ENCODE measurements around the gene PDCD1LG2. TPM values are rescaled to one million over a fixed set of nuclear protein-coding genes. Genes with fewer than 3 reads are reported as not detected.

The PDCD1LG2 gene
- total and polyA plus RNA-seq, 2 experiments from 2014 or later: not detected

DNA sequence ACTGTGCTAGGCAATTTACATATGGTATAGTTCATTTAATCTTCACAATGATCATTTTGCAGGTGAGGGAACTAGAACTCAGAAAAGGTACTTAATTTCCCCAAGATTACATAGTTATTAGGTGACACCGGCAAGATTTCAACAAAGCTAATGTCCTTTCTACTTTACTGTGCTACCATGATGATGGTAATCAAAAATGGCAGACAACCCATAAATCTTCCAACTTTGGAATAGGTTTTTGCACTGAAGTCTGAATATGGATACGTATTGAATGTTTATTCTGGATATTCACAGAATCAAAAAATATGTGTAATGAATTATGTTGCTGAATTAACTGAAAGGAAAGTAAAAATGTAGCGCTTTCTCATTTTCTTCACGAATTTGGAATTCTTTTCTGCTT, 13.8 kb downstream of the PDCD1LG2 start:
- no peak overlapping the region for H2AFZ ChIP-seq
- DNase-seq (ENCODE audit: low spot score) (no peak), ATAC-seq (no peak)
- H3K27ac Mint-ChIP-seq: no peak overlapping the region
- no peaks in the 10 kb centered on the region; the same call in 1 of the 2 replicates for H3K36me3 ChIP-seq (ENCODE audit: insufficient read depth)
- TF ChIP-seq EZH2 (IDR thresholded peaks at IDR 0.05; ENCODE audit: low read depth, unreplicated experiment) (no peak), JUNB (IDR thresholded peaks at IDR 0.05; ENCODE audit: unreplicated experiment) (no peak), STAT1 (IDR thresholded peaks at IDR 0.05; ENCODE audit: unreplicated experiment) (no peak), NANOG (IDR thresholded peaks at IDR 0.05; ENCODE audit: borderline replicate concordance) (no peak), CREB1 (CRISPR knock-in tag; IDR thresholded peaks at IDR 0.05; ENCODE audit: low read depth) (no peak), CTCF (conservative IDR thresholded peaks at IDR 0.05; ENCODE audit: low read depth in 2 of 2) (no peak)
- TF ChIP-seq, protein P1, sequence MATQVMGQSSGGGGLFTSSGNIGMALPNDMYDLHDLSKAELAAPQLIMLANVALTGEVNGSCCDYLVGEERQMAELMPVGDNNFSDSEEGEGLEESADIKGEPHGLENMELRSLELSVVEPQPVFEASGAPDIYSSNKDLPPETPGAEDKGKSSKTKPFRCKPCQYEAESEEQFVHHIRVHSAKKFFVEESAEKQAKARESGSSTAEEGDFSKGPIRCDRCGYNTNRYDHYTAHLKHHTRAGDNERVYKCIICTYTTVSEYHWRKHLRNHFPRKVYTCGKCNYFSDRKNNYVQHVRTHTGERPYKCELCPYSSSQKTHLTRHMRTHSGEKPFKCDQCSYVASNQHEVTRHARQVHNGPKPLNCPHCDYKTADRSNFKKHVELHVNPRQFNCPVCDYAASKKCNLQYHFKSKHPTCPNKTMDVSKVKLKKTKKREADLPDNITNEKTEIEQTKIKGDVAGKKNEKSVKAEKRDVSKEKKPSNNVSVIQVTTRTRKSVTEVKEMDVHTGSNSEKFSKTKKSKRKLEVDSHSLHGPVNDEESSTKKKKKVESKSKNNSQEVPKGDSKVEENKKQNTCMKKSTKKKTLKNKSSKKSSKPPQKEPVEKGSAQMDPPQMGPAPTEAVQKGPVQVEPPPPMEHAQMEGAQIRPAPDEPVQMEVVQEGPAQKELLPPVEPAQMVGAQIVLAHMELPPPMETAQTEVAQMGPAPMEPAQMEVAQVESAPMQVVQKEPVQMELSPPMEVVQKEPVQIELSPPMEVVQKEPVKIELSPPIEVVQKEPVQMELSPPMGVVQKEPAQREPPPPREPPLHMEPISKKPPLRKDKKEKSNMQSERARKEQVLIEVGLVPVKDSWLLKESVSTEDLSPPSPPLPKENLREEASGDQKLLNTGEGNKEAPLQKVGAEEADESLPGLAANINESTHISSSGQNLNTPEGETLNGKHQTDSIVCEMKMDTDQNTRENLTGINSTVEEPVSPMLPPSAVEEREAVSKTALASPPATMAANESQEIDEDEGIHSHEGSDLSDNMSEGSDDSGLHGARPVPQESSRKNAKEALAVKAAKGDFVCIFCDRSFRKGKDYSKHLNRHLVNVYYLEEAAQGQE (IDR thresholded peaks at IDR 0.05; ENCODE audit: unreplicated experiment): no peak
- TF ChIP-seq, protein P2, sequence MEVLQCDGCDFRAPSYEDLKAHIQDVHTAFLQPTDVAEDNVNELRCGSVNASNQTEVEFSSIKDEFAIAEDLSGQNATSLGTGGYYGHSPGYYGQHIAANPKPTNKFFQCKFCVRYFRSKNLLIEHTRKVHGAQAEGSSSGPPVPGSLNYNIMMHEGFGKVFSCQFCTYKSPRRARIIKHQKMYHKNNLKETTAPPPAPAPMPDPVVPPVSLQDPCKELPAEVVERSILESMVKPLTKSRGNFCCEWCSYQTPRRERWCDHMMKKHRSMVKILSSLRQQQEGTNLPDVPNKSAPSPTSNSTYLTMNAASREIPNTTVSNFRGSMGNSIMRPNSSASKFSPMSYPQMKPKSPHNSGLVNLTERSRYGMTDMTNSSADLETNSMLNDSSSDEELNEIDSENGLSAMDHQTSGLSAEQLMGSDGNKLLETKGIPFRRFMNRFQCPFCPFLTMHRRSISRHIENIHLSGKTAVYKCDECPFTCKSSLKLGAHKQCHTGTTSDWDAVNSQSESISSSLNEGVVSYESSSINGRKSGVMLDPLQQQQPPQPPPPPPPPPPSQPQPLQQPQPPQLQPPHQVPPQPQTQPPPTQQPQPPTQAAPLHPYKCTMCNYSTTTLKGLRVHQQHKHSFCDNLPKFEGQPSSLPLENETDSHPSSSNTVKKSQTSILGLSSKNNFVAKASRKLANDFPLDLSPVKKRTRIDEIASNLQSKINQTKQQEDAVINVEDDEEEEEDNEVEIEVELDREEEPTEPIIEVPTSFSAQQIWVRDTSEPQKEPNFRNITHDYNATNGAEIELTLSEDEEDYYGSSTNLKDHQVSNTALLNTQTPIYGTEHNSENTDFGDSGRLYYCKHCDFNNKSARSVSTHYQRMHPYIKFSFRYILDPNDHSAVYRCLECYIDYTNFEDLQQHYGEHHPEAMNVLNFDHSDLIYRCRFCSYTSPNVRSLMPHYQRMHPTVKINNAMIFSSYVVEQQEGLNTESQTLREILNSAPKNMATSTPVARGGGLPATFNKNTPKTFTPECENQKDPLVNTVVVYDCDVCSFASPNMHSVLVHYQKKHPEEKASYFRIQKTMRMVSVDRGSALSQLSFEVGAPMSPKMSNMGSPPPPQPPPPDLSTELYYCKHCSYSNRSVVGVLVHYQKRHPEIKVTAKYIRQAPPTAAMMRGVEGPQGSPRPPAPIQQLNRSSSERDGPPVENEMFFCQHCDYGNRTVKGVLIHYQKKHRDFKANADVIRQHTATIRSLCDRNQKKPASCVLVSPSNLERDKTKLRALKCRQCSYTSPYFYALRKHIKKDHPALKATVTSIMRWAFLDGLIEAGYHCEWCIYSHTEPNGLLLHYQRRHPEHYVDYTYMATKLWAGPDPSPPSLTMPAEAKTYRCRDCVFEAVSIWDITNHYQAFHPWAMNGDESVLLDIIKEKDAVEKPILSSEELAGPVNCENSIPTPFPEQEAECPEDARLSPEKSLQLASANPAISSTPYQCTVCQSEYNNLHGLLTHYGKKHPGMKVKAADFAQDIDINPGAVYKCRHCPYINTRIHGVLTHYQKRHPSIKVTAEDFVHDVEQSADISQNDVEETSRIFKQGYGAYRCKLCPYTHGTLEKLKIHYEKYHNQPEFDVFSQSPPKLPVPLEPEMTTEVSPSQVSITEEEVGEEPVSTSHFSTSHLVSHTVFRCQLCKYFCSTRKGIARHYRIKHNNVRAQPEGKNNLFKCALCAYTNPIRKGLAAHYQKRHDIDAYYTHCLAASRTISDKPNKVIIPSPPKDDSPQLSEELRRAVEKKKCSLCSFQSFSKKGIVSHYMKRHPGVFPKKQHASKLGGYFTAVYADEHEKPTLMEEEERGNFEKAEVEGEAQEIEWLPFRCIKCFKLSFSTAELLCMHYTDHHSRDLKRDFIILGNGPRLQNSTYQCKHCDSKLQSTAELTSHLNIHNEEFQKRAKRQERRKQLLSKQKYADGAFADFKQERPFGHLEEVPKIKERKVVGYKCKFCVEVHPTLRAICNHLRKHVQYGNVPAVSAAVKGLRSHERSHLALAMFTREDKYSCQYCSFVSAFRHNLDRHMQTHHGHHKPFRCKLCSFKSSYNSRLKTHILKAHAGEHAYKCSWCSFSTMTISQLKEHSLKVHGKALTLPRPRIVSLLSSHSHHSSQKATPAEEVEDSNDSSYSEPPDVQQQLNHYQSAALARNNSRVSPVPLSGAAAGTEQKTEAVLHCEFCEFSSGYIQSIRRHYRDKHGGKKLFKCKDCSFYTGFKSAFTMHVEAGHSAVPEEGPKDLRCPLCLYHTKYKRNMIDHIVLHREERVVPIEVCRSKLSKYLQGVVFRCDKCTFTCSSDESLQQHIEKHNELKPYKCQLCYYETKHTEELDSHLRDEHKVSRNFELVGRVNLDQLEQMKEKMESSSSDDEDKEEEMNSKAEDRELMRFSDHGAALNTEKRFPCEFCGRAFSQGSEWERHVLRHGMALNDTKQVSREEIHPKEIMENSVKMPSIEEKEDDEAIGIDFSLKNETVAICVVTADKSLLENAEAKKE (CRISPR knock-in tag; IDR thresholded peaks at IDR 0.05): no peak
- no peak overlapping the region for H3K4me3 ChIP-seq
- peaks cover 7% of the 10 kb centered on the region for H3K4me1 Mint-ChIP-seq
- H3K27me3 ChIP-seq (ENCODE audit: insufficient read depth): no peaks in the 10 kb centered on the region
- H3F3A ChIP-seq (replicated peaks; ENCODE audit: low read depth): no peaks in the 10 kb centered on the region
- H3K36me3 Mint-ChIP-seq (ENCODE audit: low read depth): no peaks in the 10 kb centered on the region
- no peaks in the 10 kb centered on the region; the same call in 1 of the 2 replicates for H3K9me2 ChIP-seq (ENCODE audit: insufficient read depth)
- no peak overlapping the region for H3K4me2 ChIP-seq
- peaks cover 10% of the 10 kb centered on the region for H3K4me1 ChIP-seq (ENCODE audit: insufficient read depth)
- no peak overlapping the region for H3K27ac ChIP-seq (ENCODE audit: low read depth)
- H3K79me2 ChIP-seq (replicated peaks; ENCODE audit: insufficient read depth): no peaks in the 10 kb centered on the region
- peaks cover 2% of the 10 kb centered on the region for H3K27me3 Mint-ChIP-seq (ENCODE audit: insufficient read depth, low read depth, poor library complexity)
- no peak overlapping the region for H3K4me3 Mint-ChIP-seq
- no peaks in the 10 kb centered on the region; the same call in 2 of the 3 replicates for H3K9me3 Mint-ChIP-seq
- no peaks in the 10 kb centered on the region for H4K20me1 ChIP-seq (replicated peaks; ENCODE audit: insufficient read depth)

Measured in GM23338 (cell line).